Thyroid gland (tissue), 4 donors: ENCODE data around the gene ACSS1. TPM values are rescaled to one million over a fixed set of nuclear protein-coding genes. Genes with fewer than 3 reads are reported as not detected.

Source experiments
- DNase-seq, 2 donors: peaks; one replicate each; pipeline ENCODE4 v3.0.0-alpha.2; 2019
- H3K27ac ChIP-seq, 3 donors: fragments of 200-600 bp; sonication (generic); 1 replicate in 2 of 3; 2 replicates in 1 of 3; pipeline ENCODE4 v1.5.1; 2016 to 2019; ENCODE audit warnings: mild to moderate bottlenecking in 1 of 3, moderate library complexity in 1 of 3
- H3K27me3 ChIP-seq: fragments of 200-600 bp; sonication (generic); one replicate; pipeline ENCODE4 v1.5.1; 2019
- H3K36me3 ChIP-seq, 2 donors: fragments of 200-600 bp; sonication (generic); one replicate each; pipeline ENCODE4 v1.5.1; 2016 to 2019
- H3K4me1 ChIP-seq, 2 donors: fragments of 200-600 bp; sonication (generic); one replicate each; pipeline ENCODE4 v1.5.1; 2017 to 2019
- H3K4me3 ChIP-seq, 3 donors: fragments of 200-600 bp; sonication (generic); replicated peaks in 1 of 3; 1 replicate in 2 of 3; 2 replicates in 1 of 3; pipeline ENCODE4 v1.5.1; 2016; ENCODE audit warnings: mild to moderate bottlenecking in 1 of 3
- H3K9me3 ChIP-seq: fragments of 200-600 bp; sonication (generic); one replicate; pipeline ENCODE4 v1.5.1; 2017
- CTCF ChIP-seq, 6 experiments: fragments of 200-600 bp in 3 of 6; fragments of 450-650 bp in 3 of 6; sonication (generic) in 3 of 6; IDR thresholded peaks; one replicate each; pipeline ENCODE4 v1.5.1; 2016 to 2019; ENCODE audit warnings: antibody characterized with exemption in 6 of 6, mild to moderate bottlenecking in 2 of 6, inconsistent platforms in 1 of 6, moderate library complexity in 1 of 6
- POLR2A ChIP-seq, 2 donors: fragments of 450-650 bp; IDR thresholded peaks; one replicate each; pipeline ENCODE4 v1.6.1; 2017; ENCODE audit warnings: antibody characterized with exemption in 2 of 2, mild to moderate bottlenecking in 2 of 2, moderate library complexity in 1 of 2
- WGBS, 2 donors: methylation state at CpG; one replicate each; pipeline ENCODE4 v1.1.5; 2017; 5-methylcytosine and 5-hydroxymethylcytosine counted together
- intact Hi-C: fragments of 100-400 bp; cut with DNase I; formaldehyde crosslinking; loops from one replicate; pipeline ENCODE4 v1.15.1; 2023
- total RNA-seq, 4 donors: library from RNA; depleted of rRNA; stranded (reverse); fragments of >200 nt; gene quantifications; one replicate each; pipeline ENCODE4 v1.2.3, GENCODE V29; 2016

ACSS1 gene
- total RNA-seq, 4 donors from 2014 or later = 45.8 to 57.4 (median 52.1) TPM

GRCh38 chr20:25046736-25047666 is 10.9 kb downstream of the ACSS1 start:
- H3K4me3 ChIP-seq = no peak overlapping the region
- peak overlapping the region in 2 of 3 donors; percentile 27 to 49 for H3K27ac ChIP-seq
- no peaks in the 10 kb centered on the region for H3K27me3 ChIP-seq
- DNase-seq = peak in 1 of 2 donors; percentile 1
- 76 to 79% methylated on average over 21 of the region's 21 CpGs for WGBS, 2 donors
- H3K9me3 ChIP-seq = no peaks in the 10 kb centered on the region
- TF ChIP-seq POLR2A (IDR thresholded peaks at IDR 0.05) (no peak), CTCF (IDR thresholded peaks at IDR 0.05) (no peak)
- H3K4me1 ChIP-seq = peaks cover 37 to 74% of the 10 kb centered on the region in 2 donors
- intact Hi-C loops = no loop called here
- peaks cover 4 to 8% of the 10 kb centered on the region in 2 donors for H3K36me3 ChIP-seq

GRCh38 chr20:25046181-25046641 is 11.7 kb downstream of the ACSS1 start:
- no peaks in the 10 kb centered on the region for H3K27me3 ChIP-seq
- H3K27ac ChIP-seq = no peak overlapping the region
- intact Hi-C loops = no loop called here
- H3K36me3 ChIP-seq = peaks cover 4 to 8% of the 10 kb centered on the region in 2 donors
- H3K9me3 ChIP-seq = no peaks in the 10 kb centered on the region
- peak in 1 of 2 donors; percentile 2 for DNase-seq
- WGBS, 2 donors = 77 to 84% methylated on average over 11 to 14 of the region's 14 CpGs
- TF ChIP-seq CTCF (IDR thresholded peaks at IDR 0.05) (no peak), POLR2A (IDR thresholded peaks at IDR 0.05) (no peak)
- peaks cover 40 to 75% of the 10 kb centered on the region in 2 donors for H3K4me1 ChIP-seq
- no peak overlapping the region for H3K4me3 ChIP-seq

- H3K27ac ChIP-seq = no peak overlapping the region
- H3K4me1 ChIP-seq = peaks cover 47 to 75% of the 10 kb centered on the region in 2 donors
- H3K27me3 ChIP-seq = no peaks in the 10 kb centered on the region
- H3K36me3 ChIP-seq = peaks cover 4 to 8% of the 10 kb centered on the region in 2 donors
- 78 to 81% methylated on average over 7 to 9 of the region's 9 CpGs for WGBS, 2 donors
- DNase-seq = peak in 1 of 2 donors; percentile 1
- H3K4me3 ChIP-seq = no peak overlapping the region
- no peak for TF ChIP-seq POLR2A (IDR thresholded peaks at IDR 0.05)
- TF ChIP-seq CTCF (IDR thresholded peaks at IDR 0.05) = no peak
- H3K9me3 ChIP-seq = no peaks in the 10 kb centered on the region
- intact Hi-C loops = no loop called here
Observed at GRCh38 chr20:25045343-25045712, 12.6 kb downstream of the ACSS1 start.

- peak overlapping the region in 1 of 3 donors; percentile 7 for H3K27ac ChIP-seq
- H3K9me3 ChIP-seq = no peaks in the 10 kb centered on the region
- TF ChIP-seq POLR2A (IDR thresholded peaks at IDR 0.05) (no peak), CTCF (IDR thresholded peaks at IDR 0.05) (no peak)
- 74 to 90% methylated on average over 12 to 14 of the region's 14 CpGs for WGBS, 2 donors
- no peaks in the 10 kb centered on the region for H3K27me3 ChIP-seq
- no peak overlapping the region for H3K4me3 ChIP-seq
- H3K36me3 ChIP-seq = peaks cover 4 to 8% of the 10 kb centered on the region in 2 donors
- intact Hi-C loops = no loop called here
- DNase-seq = peak in 1 of 2 donors; percentile 2
- peaks cover 48 to 75% of the 10 kb centered on the region in 2 donors for H3K4me1 ChIP-seq
Observed at GRCh38 chr20:25044660-25045342, 13.1 kb downstream of the ACSS1 start.
